ENCODE measurements around the gene IMPG2.

GRCh38 chr3:101303089-101303731 is 17.2 kb downstream of the IMPG2 start:
- TF ChIP-seq CTCF (IDR thresholded peaks at IDR 0.05; ENCODE audit: poor library complexity) (no peak), EZH2phosphoT487 (IDR thresholded peaks at IDR 0.05; ENCODE audit: low read depth, severe bottlenecking, unreplicated experiment) (no peak)

All from hepatocyte (in vitro differentiated cells).